GM12864 (cell line): ENCODE data around the gene IPO13.

ENCODE experiments used
- DNase-seq: peaks from one replicate; pipeline ENCODE4 v3.0.0-alpha.2; 2011; ENCODE audit warnings: low read depth
- H3K4me3 ChIP-seq: 2 replicates; pipeline ENCODE4 v1.5.1; 2011; ENCODE audit warnings: mild to moderate bottlenecking, low read depth, low read length, control low read depth
- TF ChIP-seq, protein P1 (sequence below): IDR thresholded peaks from 2 replicates; pipeline ENCODE4 v1.5.1; 2011; ENCODE audit warnings: low read depth, mild to moderate bottlenecking, moderate library complexity, low read length, control low read depth, inconsistent platforms; ENCODE audit errors: missing control alignments

Gene IPO13

DNA sequence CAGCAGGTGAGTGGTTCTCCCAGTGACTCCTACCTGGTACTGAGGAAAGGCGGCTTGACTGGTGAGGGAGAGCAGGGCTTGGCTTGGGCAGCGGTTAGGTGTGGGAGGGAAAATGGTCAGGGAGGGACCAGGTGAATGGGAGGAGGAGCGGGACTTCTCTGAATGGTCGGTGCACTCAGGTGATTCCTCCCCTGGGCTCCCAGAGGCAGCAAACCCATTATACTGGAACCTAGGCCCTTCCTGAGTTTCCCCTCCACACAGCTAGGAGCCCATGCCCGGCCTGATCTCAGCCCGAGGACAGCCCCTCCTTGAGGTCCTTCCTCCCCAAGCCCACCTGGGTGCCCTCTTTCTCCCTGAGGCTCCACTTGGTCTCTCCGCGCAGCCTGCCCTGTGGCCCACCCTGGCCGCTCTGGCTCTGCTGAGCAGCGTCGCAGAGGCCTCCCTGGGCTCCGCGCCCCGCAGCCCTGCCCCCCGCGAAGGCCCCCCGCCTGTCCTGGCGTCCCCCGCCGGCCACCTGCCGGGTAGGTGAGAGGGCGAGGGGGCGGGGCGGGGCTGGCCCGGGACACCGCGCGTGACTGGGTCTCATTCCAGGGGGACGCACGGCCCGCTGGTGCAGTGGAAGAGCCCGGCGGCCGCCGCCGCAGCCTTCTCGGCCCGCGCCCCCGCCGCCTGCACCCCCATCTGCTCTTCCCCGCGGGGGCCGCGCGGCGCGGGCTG, 10.9 kb upstream of the IPO13 start:
- TF ChIP-seq, protein P1, sequence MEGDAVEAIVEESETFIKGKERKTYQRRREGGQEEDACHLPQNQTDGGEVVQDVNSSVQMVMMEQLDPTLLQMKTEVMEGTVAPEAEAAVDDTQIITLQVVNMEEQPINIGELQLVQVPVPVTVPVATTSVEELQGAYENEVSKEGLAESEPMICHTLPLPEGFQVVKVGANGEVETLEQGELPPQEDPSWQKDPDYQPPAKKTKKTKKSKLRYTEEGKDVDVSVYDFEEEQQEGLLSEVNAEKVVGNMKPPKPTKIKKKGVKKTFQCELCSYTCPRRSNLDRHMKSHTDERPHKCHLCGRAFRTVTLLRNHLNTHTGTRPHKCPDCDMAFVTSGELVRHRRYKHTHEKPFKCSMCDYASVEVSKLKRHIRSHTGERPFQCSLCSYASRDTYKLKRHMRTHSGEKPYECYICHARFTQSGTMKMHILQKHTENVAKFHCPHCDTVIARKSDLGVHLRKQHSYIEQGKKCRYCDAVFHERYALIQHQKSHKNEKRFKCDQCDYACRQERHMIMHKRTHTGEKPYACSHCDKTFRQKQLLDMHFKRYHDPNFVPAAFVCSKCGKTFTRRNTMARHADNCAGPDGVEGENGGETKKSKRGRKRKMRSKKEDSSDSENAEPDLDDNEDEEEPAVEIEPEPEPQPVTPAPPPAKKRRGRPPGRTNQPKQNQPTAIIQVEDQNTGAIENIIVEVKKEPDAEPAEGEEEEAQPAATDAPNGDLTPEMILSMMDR: no peak
- H3K4me3 ChIP-seq: no peak overlapping the region; the same call in 1 of the 2 replicates
- DNase-seq: no peak

DNA sequence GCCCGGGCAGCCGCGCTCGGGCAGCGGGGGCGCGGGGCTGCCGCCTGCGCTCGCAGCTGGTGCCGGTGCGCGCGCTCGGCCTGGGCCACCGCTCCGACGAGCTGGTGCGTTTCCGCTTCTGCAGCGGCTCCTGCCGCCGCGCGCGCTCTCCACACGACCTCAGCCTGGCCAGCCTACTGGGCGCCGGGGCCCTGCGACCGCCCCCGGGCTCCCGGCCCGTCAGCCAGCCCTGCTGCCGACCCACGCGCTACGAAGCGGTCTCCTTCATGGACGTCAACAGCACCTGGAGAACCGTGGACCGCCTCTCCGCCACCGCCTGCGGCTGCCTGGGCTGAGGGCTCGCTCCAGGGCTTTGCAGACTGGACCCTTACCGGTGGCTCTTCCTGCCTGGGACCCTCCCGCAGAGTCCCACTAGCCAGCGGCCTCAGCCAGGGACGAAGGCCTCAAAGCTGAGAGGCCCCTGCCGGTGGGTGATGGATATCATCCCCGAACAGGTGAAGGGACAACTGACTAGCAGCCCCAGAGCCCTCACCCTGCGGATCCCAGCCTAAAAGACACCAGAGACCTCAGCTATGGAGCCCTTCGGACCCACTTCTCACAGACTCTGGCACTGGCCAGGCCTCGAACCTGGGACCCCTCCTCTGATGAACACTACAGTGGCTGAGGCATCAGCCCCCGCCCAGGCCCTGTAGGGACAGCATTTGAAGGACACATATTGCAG, 10.2 kb upstream of the IPO13 start:
- peak overlapping the region; percentile 20; the same call in 1 of the 2 replicates for H3K4me3 ChIP-seq
- DNase-seq: no peak
- TF ChIP-seq, protein P1: peak; percentile 45

DNA sequence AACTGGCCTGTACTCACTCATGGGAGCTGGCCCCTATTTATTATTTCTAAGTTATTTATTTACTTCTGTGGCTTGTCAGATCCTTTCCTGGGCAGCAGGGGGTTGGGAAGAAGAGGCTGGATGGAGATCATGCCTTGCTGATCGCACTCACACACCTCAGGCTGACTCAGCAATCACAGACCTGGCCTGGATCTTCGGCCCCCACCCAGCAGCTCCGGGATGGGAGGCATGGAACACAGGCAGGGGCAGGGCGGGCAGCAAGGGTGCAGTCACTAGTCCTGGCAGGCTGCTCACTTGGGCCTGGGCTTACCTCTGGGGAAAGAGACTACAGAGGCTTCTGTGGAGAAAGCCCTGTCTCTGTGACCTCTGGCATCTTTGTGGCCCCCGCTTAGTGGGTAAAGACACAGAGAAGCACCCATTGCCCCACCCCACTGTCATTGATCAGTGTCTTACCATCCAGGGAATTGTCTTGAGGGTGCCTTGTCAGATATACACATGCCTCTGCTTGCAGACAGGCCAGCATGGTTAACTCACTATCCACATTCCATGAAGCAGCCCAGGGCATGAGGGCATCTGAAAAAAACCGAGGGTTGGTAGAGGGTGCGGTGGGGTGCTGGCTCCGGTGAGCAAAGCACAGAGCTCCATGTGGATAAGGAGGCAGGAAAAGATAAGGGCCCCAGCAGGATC, 9.4 kb upstream of the IPO13 start:
- no peak for DNase-seq
- TF ChIP-seq, protein P1: no peak
- H3K4me3 ChIP-seq: no peak overlapping the region

DNA sequence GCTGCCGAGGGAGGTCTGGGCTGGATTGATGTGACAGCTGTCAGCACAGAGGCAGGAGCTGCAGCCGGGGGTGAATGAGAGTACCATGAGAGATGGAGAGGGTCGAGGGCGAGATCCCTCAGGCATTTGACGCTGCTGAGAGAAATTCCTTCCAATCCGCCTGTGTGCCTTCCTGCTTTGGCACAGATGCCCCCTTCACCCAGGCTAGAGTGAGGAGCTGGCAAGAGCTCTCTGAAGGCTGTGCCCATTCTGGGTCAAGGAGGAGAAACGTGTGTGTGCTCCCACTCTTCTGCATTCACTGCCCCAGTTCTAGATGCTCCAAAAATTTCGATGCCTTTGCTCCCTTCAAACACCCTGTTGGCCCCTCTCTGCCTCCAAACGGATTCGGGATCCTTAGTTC, 8.4 kb upstream of the IPO13 start:
- TF ChIP-seq, protein P1: no peak
- no peak overlapping the region for H3K4me3 ChIP-seq

DNA sequence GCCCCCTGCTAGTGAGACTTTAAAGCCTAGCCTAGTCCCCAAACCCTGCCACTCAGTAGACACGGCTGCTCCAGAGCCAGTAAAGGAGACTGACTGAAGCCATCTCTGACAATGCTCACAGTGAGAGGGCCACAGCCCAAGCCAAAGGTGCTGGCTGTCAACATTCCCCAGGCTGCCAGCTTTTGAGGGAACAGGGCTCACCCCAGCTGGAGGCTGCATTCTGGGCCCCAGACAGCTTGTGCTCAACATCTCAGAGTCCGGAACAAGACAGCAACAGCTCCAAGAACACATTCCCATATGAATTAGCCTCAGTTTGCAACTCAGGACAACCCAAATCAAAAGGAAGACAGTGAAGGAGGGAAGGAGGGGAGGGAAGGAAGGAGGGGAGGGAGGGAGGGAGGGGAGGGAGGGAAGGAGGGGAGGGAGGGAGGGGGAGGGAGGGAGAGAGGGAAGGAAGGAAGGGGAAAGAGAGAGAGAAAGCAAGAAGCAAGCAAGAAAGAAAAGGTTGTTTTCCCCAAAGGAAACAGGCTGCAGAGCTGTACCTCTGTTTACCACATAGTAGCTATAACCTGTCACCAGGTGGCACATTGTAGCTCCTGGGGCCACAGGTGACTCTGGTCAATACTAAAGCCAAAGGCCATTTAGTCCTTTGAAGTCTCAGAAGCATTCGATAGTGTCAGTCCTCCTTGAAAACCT, 7.7 kb upstream of the IPO13 start:
- H3K4me3 ChIP-seq: no peak overlapping the region
- no peak for DNase-seq
- TF ChIP-seq, protein P1: no peak

More for the DNA sequence above, 8.4 kb upstream of the IPO13 start:
- DNase-seq: no peak

DNA sequence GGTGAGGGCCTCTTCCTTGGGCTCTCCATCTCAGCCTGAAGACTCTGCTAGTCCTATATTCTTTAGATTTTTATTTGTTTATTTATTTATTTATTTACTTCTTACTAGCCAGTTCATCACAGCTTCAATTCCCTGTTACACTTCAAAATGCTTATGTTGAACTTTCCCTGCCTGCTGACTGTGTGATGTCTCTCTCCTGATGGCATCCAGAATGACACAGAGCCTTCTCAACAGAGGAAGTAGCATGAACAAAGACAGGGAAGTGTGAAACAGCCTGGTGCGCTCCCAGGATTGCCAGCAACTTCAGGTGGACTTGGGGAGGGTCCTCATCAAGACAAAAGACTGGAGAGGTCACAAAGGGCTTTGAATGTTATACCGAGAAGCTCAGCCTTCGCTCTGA, 4.3 kb upstream of the IPO13 start:
- H3K4me3 ChIP-seq: no peak overlapping the region
- no peak for DNase-seq
- TF ChIP-seq, protein P1: no peak
